ENCODE results near the gene BRINP2.

BRINP2 gene

GRCh38 chr1:177228693-177229065, 57.9 kb downstream of the BRINP2 start:
- Mint-ChIP-seq H3K27ac (no peak overlapping the region), H3K4me3 (no peak overlapping the region), H3K27me3 (no peaks in the 10 kb centered on the region), H3K4me1 (ENCODE audit: low read depth) (no peaks in the 10 kb centered on the region), H3K36me3 (ENCODE audit: low read depth) (no peaks in the 10 kb centered on the region), H3K9me3 (peaks cover 8% of the 10 kb centered on the region)

- no peak overlapping the region for H3K4me3 Mint-ChIP-seq
- no peaks in the 10 kb centered on the region for H3K36me3 Mint-ChIP-seq (ENCODE audit: low read depth)
- no peaks in the 10 kb centered on the region for H3K27me3 Mint-ChIP-seq
- H3K27ac Mint-ChIP-seq, result no peak overlapping the region
- peaks cover 8% of the 10 kb centered on the region for H3K9me3 Mint-ChIP-seq
- no peaks in the 10 kb centered on the region for H3K4me1 Mint-ChIP-seq (ENCODE audit: low read depth)
Observed at GRCh38 chr1:177229781-177230180, 59.0 kb downstream of the BRINP2 start.

- no peaks in the 10 kb centered on the region for H3K36me3 Mint-ChIP-seq (ENCODE audit: low read depth)
- no peak overlapping the region for H3K4me3 Mint-ChIP-seq
- peaks cover 8% of the 10 kb centered on the region for H3K9me3 Mint-ChIP-seq
- H3K27ac Mint-ChIP-seq, result no peak overlapping the region
- H3K4me1 Mint-ChIP-seq (ENCODE audit: low read depth), result no peaks in the 10 kb centered on the region
- no peaks in the 10 kb centered on the region for H3K27me3 Mint-ChIP-seq
Observed at GRCh38 chr1:177230228-177231016, 59.7 kb downstream of the BRINP2 start.

- Mint-ChIP-seq H3K36me3 (ENCODE audit: low read depth) (no peaks in the 10 kb centered on the region), H3K9me3 (no peaks in the 10 kb centered on the region), H3K4me1 (ENCODE audit: low read depth) (no peaks in the 10 kb centered on the region)
Observed at GRCh38 chr1:177235350-177235749, 64.6 kb downstream of the BRINP2 start.

GRCh38 chr1:177236962-177237361, 66.2 kb downstream of the BRINP2 start:
- Mint-ChIP-seq H3K4me1 (ENCODE audit: low read depth) (no peaks in the 10 kb centered on the region), H3K27ac (no peak overlapping the region), H3K27me3 (peaks cover 4% of the 10 kb centered on the region), H3K4me3 (no peak overlapping the region), H3K36me3 (ENCODE audit: low read depth) (no peaks in the 10 kb centered on the region), H3K9me3 (peaks cover under 1% of the 10 kb centered on the region)

More at GRCh38 chr1:177235350-177235749, 64.6 kb downstream of the BRINP2 start:
- no peaks in the 10 kb centered on the region for H3K27me3 Mint-ChIP-seq
- H3K27ac Mint-ChIP-seq, result no peak overlapping the region
- H3K4me3 Mint-ChIP-seq, result no peak overlapping the region

- H3K4me3 Mint-ChIP-seq, result no peak overlapping the region
- H3K27ac Mint-ChIP-seq, result no peak overlapping the region
- H3K4me1 Mint-ChIP-seq (ENCODE audit: low read depth), result no peaks in the 10 kb centered on the region
- peaks cover 4% of the 10 kb centered on the region for H3K27me3 Mint-ChIP-seq
- no peaks in the 10 kb centered on the region for H3K36me3 Mint-ChIP-seq (ENCODE audit: low read depth)
- H3K9me3 Mint-ChIP-seq, result peaks cover 16% of the 10 kb centered on the region
Observed at GRCh38 chr1:177238967-177239366, 68.2 kb downstream of the BRINP2 start.

- Mint-ChIP-seq H3K27me3 (peaks cover 4% of the 10 kb centered on the region), H3K36me3 (ENCODE audit: low read depth) (no peaks in the 10 kb centered on the region), H3K9me3 (peaks cover 16% of the 10 kb centered on the region), H3K27ac (no peak overlapping the region), H3K4me1 (ENCODE audit: low read depth) (no peaks in the 10 kb centered on the region), H3K4me3 (no peak overlapping the region)
Observed at GRCh38 chr1:177239792-177240191, 69.0 kb downstream of the BRINP2 start.

- no peak overlapping the region for H3K4me3 Mint-ChIP-seq
- H3K27ac Mint-ChIP-seq, result no peak overlapping the region
- no peaks in the 10 kb centered on the region for H3K4me1 Mint-ChIP-seq (ENCODE audit: low read depth)
- no peaks in the 10 kb centered on the region for H3K36me3 Mint-ChIP-seq (ENCODE audit: low read depth)
- H3K27me3 Mint-ChIP-seq, result peaks cover 4% of the 10 kb centered on the region
- H3K9me3 Mint-ChIP-seq, result peaks cover 16% of the 10 kb centered on the region
Observed at GRCh38 chr1:177243773-177244172, 73.0 kb downstream of the BRINP2 start.

- no peaks in the 10 kb centered on the region for H3K4me1 Mint-ChIP-seq (ENCODE audit: low read depth)
- H3K27me3 Mint-ChIP-seq, result no peaks in the 10 kb centered on the region
- H3K27ac Mint-ChIP-seq, result no peak overlapping the region
- H3K36me3 Mint-ChIP-seq (ENCODE audit: low read depth), result no peaks in the 10 kb centered on the region
- no peak overlapping the region for H3K4me3 Mint-ChIP-seq
- peaks cover 16% of the 10 kb centered on the region for H3K9me3 Mint-ChIP-seq
Observed at GRCh38 chr1:177246710-177247580, 76.2 kb downstream of the BRINP2 start.

GRCh38 chr1:177247623-177248176, 76.9 kb downstream of the BRINP2 start:
- no peaks in the 10 kb centered on the region for H3K4me1 Mint-ChIP-seq (ENCODE audit: low read depth)
- no peak overlapping the region for H3K4me3 Mint-ChIP-seq

GRCh38 chr1:177248258-177248657, 77.5 kb downstream of the BRINP2 start:
- H3K27me3 Mint-ChIP-seq, result peaks cover 7% of the 10 kb centered on the region
- H3K9me3 Mint-ChIP-seq, result peaks cover 9% of the 10 kb centered on the region
- H3K27ac Mint-ChIP-seq, result no peak overlapping the region
- H3K36me3 Mint-ChIP-seq (ENCODE audit: low read depth), result no peaks in the 10 kb centered on the region
- H3K4me1 Mint-ChIP-seq (ENCODE audit: low read depth), result no peaks in the 10 kb centered on the region
- H3K4me3 Mint-ChIP-seq, result no peak overlapping the region

More at GRCh38 chr1:177247623-177248176, 76.9 kb downstream of the BRINP2 start:
- no peak overlapping the region for H3K27ac Mint-ChIP-seq
- peaks cover 10% of the 10 kb centered on the region for H3K9me3 Mint-ChIP-seq
- H3K36me3 Mint-ChIP-seq (ENCODE audit: low read depth), result no peaks in the 10 kb centered on the region
- H3K27me3 Mint-ChIP-seq, result peaks cover 2% of the 10 kb centered on the region

GRCh38 chr1:177249231-177249630, 78.5 kb downstream of the BRINP2 start:
- peaks cover 7% of the 10 kb centered on the region for H3K27me3 Mint-ChIP-seq
- peaks cover 4% of the 10 kb centered on the region for H3K9me3 Mint-ChIP-seq
- no peak overlapping the region for H3K4me3 Mint-ChIP-seq
- H3K36me3 Mint-ChIP-seq (ENCODE audit: low read depth), result no peaks in the 10 kb centered on the region
- no peaks in the 10 kb centered on the region for H3K4me1 Mint-ChIP-seq (ENCODE audit: low read depth)
- no peak overlapping the region for H3K27ac Mint-ChIP-seq

- H3K4me1 Mint-ChIP-seq (ENCODE audit: low read depth), result no peaks in the 10 kb centered on the region
- no peak overlapping the region for H3K4me3 Mint-ChIP-seq
Observed at GRCh38 chr1:177252877-177253276, 82.1 kb downstream of the BRINP2 start.

GRCh38 chr1:177255411-177255810, 84.7 kb downstream of the BRINP2 start:
- peaks cover 4% of the 10 kb centered on the region for H3K9me3 Mint-ChIP-seq
- H3K27me3 Mint-ChIP-seq, result peaks cover 12% of the 10 kb centered on the region
- no peaks in the 10 kb centered on the region for H3K4me1 Mint-ChIP-seq (ENCODE audit: low read depth)
- H3K36me3 Mint-ChIP-seq (ENCODE audit: low read depth), result no peaks in the 10 kb centered on the region
- H3K27ac Mint-ChIP-seq, result no peak overlapping the region
- H3K4me3 Mint-ChIP-seq, result no peak overlapping the region

More at GRCh38 chr1:177252877-177253276, 82.1 kb downstream of the BRINP2 start:
- Mint-ChIP-seq H3K27me3 (peaks cover 12% of the 10 kb centered on the region), H3K9me3 (peaks cover 4% of the 10 kb centered on the region), H3K36me3 (ENCODE audit: low read depth) (no peaks in the 10 kb centered on the region), H3K27ac (no peak overlapping the region)
